WTC11 (cell line): ENCODE measurements around the gene PLXNB2. TPM values are rescaled to one million over a fixed set of nuclear protein-coding genes. Genes with fewer than 3 reads are reported as not detected.
A peak's percentile ranks its signal among the peaks of the same experiment; 100 is the strongest.

ENCODE experiments used
- ATAC-seq: fragments of 200-7000 bp; cut with Tn5 transposase; 2 replicates; pipeline ENCODE4 v1.10.0; 2021; ENCODE audit warnings: mild to moderate bottlenecking, moderate library complexity
- CTCF ChIA-PET: fragments of 300-600 bp; sonication (Branson Sonifier 250); formaldehyde crosslinking; loops from one replicate; lab custom pipeline; 2021; ENCODE audit warnings: antibody characterized with exemption; lab: Charles Lee
- POLR2A ChIA-PET: fragments of 350-600 bp; sonication (Branson Sonifier 250); formaldehyde crosslinking; loops from one replicate; lab custom pipeline; 2021; ENCODE audit warnings: antibody characterized with exemption; lab: Charles Lee
- DNase-seq: peaks from one replicate; pipeline ENCODE4 v3.0.0; 2021; ENCODE audit warnings: low spot score
- H3K27ac Mint-ChIP-seq: 2 replicates; pipeline ENCODE4 v1.8.0; 2021; ENCODE audit warnings: mixed read lengths
- H3K27me3 Mint-ChIP-seq: 2 replicates; pipeline ENCODE4 v1.8.0; 2021; ENCODE audit warnings: low read depth, mild to moderate bottlenecking, moderate library complexity, mixed read lengths
- H3K36me3 Mint-ChIP-seq: 2 replicates; pipeline ENCODE4 v1.8.0; 2021; ENCODE audit warnings: mixed read lengths
- H3K4me1 Mint-ChIP-seq: 2 replicates; pipeline ENCODE4 v1.8.0; 2022; ENCODE audit warnings: mixed read lengths
- H3K4me3 Mint-ChIP-seq: 2 replicates; pipeline ENCODE4 v1.8.0; 2021; ENCODE audit warnings: mild to moderate bottlenecking, moderate library complexity, mixed read lengths
- H3K9me3 Mint-ChIP-seq: 2 replicates; pipeline ENCODE4 v1.8.0; 2021; ENCODE audit warnings: mixed read lengths
- AR ChIP-seq: fragments of 250-450 bp; sonication (Bioruptor Pico); IDR thresholded peaks from 2 replicates; pipeline ENCODE4 v1.9.0; 2021; ENCODE audit warnings: mild to moderate bottlenecking
- ATF1 ChIP-seq: sonication (generic); formaldehyde crosslinking; IDR thresholded peaks from 2 replicates; pipeline ENCODE4 v1.8.1; 2023; ENCODE audit warnings: mild to moderate bottlenecking, moderate library complexity, missing genetic modification reagents
- ATF2 ChIP-seq: sonication (generic); formaldehyde crosslinking; IDR thresholded peaks from 2 replicates; pipeline ENCODE4 v1.8.1; 2022; ENCODE audit warnings: low read depth, missing genetic modification reagents, borderline replicate concordance
- FOXJ3 ChIP-seq: sonication (generic); formaldehyde crosslinking; IDR thresholded peaks from 2 replicates; pipeline ENCODE4 v1.9.0; 2021; ENCODE audit warnings: missing genetic modification reagents, mild to moderate bottlenecking, borderline replicate concordance
- FOXP1 ChIP-seq: sonication (generic); formaldehyde crosslinking; IDR thresholded peaks from 2 replicates; pipeline ENCODE4 v1.8.0; 2022; ENCODE audit warnings: missing genetic modification reagents, mild to moderate bottlenecking, moderate library complexity, borderline replicate concordance
- KAT7 ChIP-seq: sonication (generic); formaldehyde crosslinking; IDR thresholded peaks from 2 replicates; pipeline ENCODE4 v1.8.1; 2023; ENCODE audit warnings: missing genetic modification reagents, mild to moderate bottlenecking, borderline replicate concordance
- NFE2L1 ChIP-seq: sonication (generic); formaldehyde crosslinking; IDR thresholded peaks from 2 replicates; pipeline ENCODE4 v1.8.1; 2023; ENCODE audit warnings: missing genetic modification reagents
- NFYB ChIP-seq: sonication (generic); formaldehyde crosslinking; conservative IDR thresholded peaks from 2 replicates; pipeline ENCODE4 v1.8.0; 2022; ENCODE audit warnings: low read depth, missing genetic modification reagents
- SMAD3 ChIP-seq: sonication (generic); formaldehyde crosslinking; IDR thresholded peaks from 2 replicates; pipeline ENCODE4 v1.8.0; 2022; ENCODE audit warnings: missing genetic modification reagents, mild to moderate bottlenecking, borderline replicate concordance
- SP1 ChIP-seq: sonication (generic); formaldehyde crosslinking; conservative IDR thresholded peaks from 2 replicates; pipeline ENCODE4 v1.8.1; 2022; ENCODE audit warnings: missing genetic modification reagents
- USF1 ChIP-seq: sonication (generic); formaldehyde crosslinking; IDR thresholded peaks from 2 replicates; pipeline ENCODE4 v1.8.0; 2022; ENCODE audit warnings: mild to moderate bottlenecking, missing genetic modification reagents
- ZNF138 ChIP-seq: sonication (generic); formaldehyde crosslinking; conservative IDR thresholded peaks from 2 replicates; pipeline ENCODE4 v1.8.1; 2022; ENCODE audit warnings: mild to moderate bottlenecking, moderate library complexity, missing genetic modification reagents
- ZNF317 ChIP-seq: sonication (generic); formaldehyde crosslinking; IDR thresholded peaks from 2 replicates; pipeline ENCODE4 v1.8.1; 2023; ENCODE audit warnings: low read depth, mild to moderate bottlenecking, moderate library complexity, missing genetic modification reagents, borderline replicate concordance
- total RNA-seq: library from RNA; stranded (reverse); gene quantifications from 3 replicates; pipeline ENCODE4 v1.2.3, GENCODE V29; 2021
- TF ChIP-seq, protein P1 (sequence below): sonication (generic); formaldehyde crosslinking; IDR thresholded peaks from 2 replicates; pipeline ENCODE4 v1.8.1; 2023; ENCODE audit warnings: mild to moderate bottlenecking, missing genetic modification reagents
- TF ChIP-seq, protein P2 (sequence below): sonication (generic); formaldehyde crosslinking; IDR thresholded peaks from 2 replicates; pipeline ENCODE4 v1.8.1; 2022; ENCODE audit warnings: missing genetic modification reagents, borderline replicate concordance
- TF ChIP-seq, protein P3 (sequence below): sonication (generic); formaldehyde crosslinking; IDR thresholded peaks from 2 replicates; pipeline ENCODE4 v1.8.0; 2023; ENCODE audit warnings: mild to moderate bottlenecking, missing genetic modification reagents

PLXNB2 gene
- total RNA-seq, 1 experiment from 2014 or later: 113 TPM

DNA sequence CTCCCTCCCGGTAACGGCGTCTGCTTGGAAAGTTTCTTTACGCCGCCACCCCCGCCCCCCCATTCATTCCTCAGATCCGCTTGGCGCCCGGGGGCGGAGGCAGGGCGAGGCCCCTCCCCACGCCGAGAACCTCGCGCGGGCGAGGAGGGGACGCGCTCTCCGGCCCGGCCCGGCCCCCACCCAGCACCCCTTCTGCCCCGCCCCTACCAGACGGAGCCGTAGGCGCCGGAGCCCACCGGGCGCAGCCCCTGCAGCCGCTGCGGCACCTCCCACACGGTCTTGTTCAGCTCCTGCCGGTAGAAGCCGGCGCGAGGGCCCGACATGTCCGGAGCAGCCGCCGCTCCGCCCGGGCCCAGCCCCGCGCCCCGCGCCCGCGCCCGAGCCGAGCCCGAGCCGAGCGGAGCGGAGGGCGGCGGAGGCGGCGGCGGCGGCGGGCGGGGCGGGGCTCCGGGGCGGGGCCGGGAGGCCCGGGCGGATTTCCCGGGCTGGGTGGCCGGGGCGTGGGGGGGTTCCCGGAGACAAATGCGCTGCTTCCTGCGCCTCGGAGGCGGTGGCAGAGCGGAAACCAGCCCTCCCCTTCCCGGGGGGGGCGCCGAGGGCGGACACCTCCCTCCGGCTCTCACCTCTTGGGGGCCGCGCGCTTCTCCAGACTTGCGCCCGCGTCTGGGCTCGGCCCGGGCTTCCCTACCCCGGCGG, 37.3 kb downstream of the PLXNB2 start, which contains the start of gene MAPK11 (continued):
- TF ChIP-seq USF1 (no peak), ZNF138 (CRISPR knock-in tag) (no peak), FOXP1 (no peak)

DNA sequence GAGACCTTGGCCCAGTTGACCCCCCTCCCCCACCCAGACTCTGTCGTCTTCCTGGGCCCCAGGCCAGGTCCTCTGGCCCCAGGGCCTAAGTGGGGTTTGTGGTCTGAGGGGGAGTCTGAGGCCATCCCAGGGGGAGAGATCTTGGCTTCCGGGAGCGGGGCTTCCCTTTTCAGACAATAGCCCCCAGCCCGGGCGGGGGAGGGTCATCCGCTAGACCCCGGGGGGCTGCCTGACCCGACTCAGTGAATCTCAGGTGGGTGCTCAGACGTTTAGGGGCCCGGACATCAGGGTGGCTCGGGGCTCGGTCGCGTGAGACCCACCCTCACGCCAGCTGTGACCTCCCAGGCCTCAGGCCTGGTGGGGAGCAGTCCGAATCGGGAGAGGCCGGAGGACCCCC, 37.9 kb downstream of the PLXNB2 start:
- Mint-ChIP-seq H3K4me1 (no peaks in the 10 kb centered on the region), H3K36me3 (no peaks in the 10 kb centered on the region; the same call in 1 of the 2 replicates), H3K27ac (no peak overlapping the region), H3K9me3 (no peaks in the 10 kb centered on the region), H3K27me3 (peaks cover 54% of the 10 kb centered on the region), H3K4me3 (peak overlapping the region; percentile 57)
- ChIA-PET CTCF (interaction anchor here (0.6 to 1.4 kb wide), 4 partner anchors 18 to 79 kb away, joined by 3 to 4 read pairs (median 4); partner anchors contain the start of gene HDAC10), POLR2A (interaction anchor here (1.5 kb wide), 1 partner anchor 24 kb away, joined by 3 read pairs; no protein-coding TSS in a partner anchor)
- TF ChIP-seq FOXJ3 (CRISPR knock-in tag) (no peak), ATF2 (CRISPR knock-in tag) (no peak), NFYB (CRISPR knock-in tag) (no peak), SMAD3 (no peak), KAT7 (no peak), NFE2L1 (no peak), ZNF317 (no peak), AR (CRISPR knock-in tag) (no peak), ATF1 (CRISPR knock-in tag) (no peak), SP1 (CRISPR knock-in tag) (no peak)
- TF ChIP-seq, protein P1, sequence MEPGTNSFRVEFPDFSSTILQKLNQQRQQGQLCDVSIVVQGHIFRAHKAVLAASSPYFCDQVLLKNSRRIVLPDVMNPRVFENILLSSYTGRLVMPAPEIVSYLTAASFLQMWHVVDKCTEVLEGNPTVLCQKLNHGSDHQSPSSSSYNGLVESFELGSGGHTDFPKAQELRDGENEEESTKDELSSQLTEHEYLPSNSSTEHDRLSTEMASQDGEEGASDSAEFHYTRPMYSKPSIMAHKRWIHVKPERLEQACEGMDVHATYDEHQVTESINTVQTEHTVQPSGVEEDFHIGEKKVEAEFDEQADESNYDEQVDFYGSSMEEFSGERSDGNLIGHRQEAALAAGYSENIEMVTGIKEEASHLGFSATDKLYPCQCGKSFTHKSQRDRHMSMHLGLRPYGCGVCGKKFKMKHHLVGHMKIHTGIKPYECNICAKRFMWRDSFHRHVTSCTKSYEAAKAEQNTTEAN (CRISPR knock-in tag): no peak
- TF ChIP-seq, protein P2, sequence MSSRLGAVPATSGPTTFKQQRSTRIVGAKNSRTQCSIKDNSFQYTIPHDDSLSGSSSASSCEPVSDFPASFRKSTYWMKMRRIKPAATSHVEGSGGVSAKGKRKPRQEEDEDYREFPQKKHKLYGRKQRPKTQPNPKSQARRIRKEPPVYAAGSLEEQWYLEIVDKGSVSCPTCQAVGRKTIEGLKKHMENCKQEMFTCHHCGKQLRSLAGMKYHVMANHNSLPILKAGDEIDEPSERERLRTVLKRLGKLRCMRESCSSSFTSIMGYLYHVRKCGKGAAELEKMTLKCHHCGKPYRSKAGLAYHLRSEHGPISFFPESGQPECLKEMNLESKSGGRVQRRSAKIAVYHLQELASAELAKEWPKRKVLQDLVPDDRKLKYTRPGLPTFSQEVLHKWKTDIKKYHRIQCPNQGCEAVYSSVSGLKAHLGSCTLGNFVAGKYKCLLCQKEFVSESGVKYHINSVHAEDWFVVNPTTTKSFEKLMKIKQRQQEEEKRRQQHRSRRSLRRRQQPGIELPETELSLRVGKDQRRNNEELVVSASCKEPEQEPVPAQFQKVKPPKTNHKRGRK (CRISPR knock-in tag): no peak
- TF ChIP-seq, protein P3, sequence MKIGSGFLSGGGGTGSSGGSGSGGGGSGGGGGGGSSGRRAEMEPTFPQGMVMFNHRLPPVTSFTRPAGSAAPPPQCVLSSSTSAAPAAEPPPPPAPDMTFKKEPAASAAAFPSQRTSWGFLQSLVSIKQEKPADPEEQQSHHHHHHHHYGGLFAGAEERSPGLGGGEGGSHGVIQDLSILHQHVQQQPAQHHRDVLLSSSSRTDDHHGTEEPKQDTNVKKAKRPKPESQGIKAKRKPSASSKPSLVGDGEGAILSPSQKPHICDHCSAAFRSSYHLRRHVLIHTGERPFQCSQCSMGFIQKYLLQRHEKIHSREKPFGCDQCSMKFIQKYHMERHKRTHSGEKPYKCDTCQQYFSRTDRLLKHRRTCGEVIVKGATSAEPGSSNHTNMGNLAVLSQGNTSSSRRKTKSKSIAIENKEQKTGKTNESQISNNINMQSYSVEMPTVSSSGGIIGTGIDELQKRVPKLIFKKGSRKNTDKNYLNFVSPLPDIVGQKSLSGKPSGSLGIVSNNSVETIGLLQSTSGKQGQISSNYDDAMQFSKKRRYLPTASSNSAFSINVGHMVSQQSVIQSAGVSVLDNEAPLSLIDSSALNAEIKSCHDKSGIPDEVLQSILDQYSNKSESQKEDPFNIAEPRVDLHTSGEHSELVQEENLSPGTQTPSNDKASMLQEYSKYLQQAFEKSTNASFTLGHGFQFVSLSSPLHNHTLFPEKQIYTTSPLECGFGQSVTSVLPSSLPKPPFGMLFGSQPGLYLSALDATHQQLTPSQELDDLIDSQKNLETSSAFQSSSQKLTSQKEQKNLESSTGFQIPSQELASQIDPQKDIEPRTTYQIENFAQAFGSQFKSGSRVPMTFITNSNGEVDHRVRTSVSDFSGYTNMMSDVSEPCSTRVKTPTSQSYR (CRISPR knock-in tag): no peak
- DNase-seq (no peak), ATAC-seq (no peak)
